ENCODE measurements around the gene ZNF512.

DNA sequence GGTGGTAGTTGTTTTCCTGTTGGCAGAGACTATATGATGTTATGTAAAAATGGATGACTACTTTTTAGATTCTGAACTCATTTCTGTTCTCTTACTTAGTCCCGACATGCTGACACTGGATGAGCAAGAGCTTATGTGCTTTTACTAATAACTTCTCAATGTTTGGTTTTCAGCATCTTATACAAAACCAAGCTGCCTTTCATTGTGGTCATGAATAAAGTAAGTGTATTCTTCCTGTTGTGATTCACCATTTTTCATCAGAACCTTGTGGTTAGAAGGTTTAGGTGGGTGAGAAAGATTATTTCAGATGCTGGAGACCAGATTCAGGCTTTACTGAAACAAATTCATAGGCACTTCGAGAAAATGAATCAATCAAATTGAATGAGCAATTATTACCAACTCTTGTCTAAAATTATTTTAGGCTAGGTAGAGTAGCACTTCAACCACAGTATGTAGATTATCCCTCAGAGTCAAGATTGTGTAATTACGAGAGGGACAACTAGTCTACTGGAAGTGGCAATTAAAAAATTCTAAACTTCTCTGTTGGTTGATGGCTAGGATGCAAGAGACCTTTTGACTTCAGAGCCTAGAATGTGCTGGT, 55.3 kb downstream of the ZNF512 start:
- TF ChIP-seq FOXK2 (conservative IDR thresholded peaks at IDR 0.05 in 1 of 2, IDR thresholded peaks at IDR 0.05 in 1 of 2; ENCODE audit: low read depth in 2 of 2): no peak
- TF ChIP-seq SREBF2 (CRISPR knock-in tag; IDR thresholded peaks at IDR 0.05): no peak
- no peak for TF ChIP-seq NR2C1 (IDR thresholded peaks at IDR 0.05)
- TF ChIP-seq NR2C1 (tag; IDR thresholded peaks at IDR 0.05): no peak
- TF ChIP-seq, protein P1, sequence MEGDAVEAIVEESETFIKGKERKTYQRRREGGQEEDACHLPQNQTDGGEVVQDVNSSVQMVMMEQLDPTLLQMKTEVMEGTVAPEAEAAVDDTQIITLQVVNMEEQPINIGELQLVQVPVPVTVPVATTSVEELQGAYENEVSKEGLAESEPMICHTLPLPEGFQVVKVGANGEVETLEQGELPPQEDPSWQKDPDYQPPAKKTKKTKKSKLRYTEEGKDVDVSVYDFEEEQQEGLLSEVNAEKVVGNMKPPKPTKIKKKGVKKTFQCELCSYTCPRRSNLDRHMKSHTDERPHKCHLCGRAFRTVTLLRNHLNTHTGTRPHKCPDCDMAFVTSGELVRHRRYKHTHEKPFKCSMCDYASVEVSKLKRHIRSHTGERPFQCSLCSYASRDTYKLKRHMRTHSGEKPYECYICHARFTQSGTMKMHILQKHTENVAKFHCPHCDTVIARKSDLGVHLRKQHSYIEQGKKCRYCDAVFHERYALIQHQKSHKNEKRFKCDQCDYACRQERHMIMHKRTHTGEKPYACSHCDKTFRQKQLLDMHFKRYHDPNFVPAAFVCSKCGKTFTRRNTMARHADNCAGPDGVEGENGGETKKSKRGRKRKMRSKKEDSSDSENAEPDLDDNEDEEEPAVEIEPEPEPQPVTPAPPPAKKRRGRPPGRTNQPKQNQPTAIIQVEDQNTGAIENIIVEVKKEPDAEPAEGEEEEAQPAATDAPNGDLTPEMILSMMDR (IDR thresholded peaks at IDR 0.05 in 2 of 3, conservative IDR thresholded peaks at IDR 0.05 in 1 of 3; ENCODE audit: insufficient read depth in 2 of 3, low read depth in 1 of 3, low read length in 3 of 3): no peak

Data from K562 (cell line).